IPS DF 6.9 (cell line): ENCODE data around the gene GTPBP4.

ENCODE experiments used
- DNase-seq: peaks from one replicate; pipeline ENCODE4 v3.0.0-alpha.2; 2013; ENCODE audit warnings: low read depth, low spot score
- H3K27ac ChIP-seq: one replicate; pipeline ENCODE4 v1.5.1; 2013; ENCODE audit warnings: low read length, control low read depth
- H3K27me3 ChIP-seq: 2 replicates; pipeline ENCODE4 v1.6.1; 2013; ENCODE audit warnings: mild to moderate bottlenecking, low read length; ENCODE audit not compliant: control insufficient read depth, insufficient read depth
- H3K36me3 ChIP-seq: 2 replicates; pipeline ENCODE4 v1.6.1; 2013; ENCODE audit warnings: low read length; ENCODE audit not compliant: control insufficient read depth, insufficient read depth
- H3K4me1 ChIP-seq: 2 replicates; pipeline ENCODE4 v1.6.1; 2013; ENCODE audit warnings: low read length; ENCODE audit not compliant: control insufficient read depth, insufficient read depth
- H3K4me3 ChIP-seq: 2 replicates; pipeline ENCODE4 v1.5.1; 2013; ENCODE audit warnings: mild to moderate bottlenecking, low read length
- H3K9me3 ChIP-seq: 2 replicates; pipeline ENCODE4 v1.6.1; 2013; ENCODE audit warnings: low read length, inconsistent platforms; ENCODE audit not compliant: control insufficient read depth, insufficient read depth
- WGBS: extraction: QIAGEN DNeasy Blood & Tissue Kit; methylation state at CpG from one replicate; pipeline ENCODE4 v1.1.7; 2013; ENCODE audit warnings: mixed read lengths, missing lambda C conversion rate; ENCODE audit not compliant: insufficient read length, insufficient coverage; 5-methylcytosine and 5-hydroxymethylcytosine counted together

Gene GTPBP4

GRCh38 chr10:990808-991207 lies 2.6 kb downstream of the GTPBP4 start:
- no CpG with 5 or more reads among the region's 6 CpGs for WGBS
- H3K4me1 ChIP-seq = no peaks in the 10 kb centered on the region
- no peak overlapping the region for H3K4me3 ChIP-seq
- no peak overlapping the region for H3K27ac ChIP-seq
- no peaks in the 10 kb centered on the region for H3K9me3 ChIP-seq
- H3K36me3 ChIP-seq = peaks cover 16% of the 10 kb centered on the region
- no peaks in the 10 kb centered on the region for H3K27me3 ChIP-seq
- no peak for DNase-seq

GRCh38 chr10:992467-992866 lies 4.2 kb downstream of the GTPBP4 start:
- H3K4me1 ChIP-seq = no peaks in the 10 kb centered on the region
- WGBS = 100% methylated on average over 5 of the region's 6 CpGs
- H3K27me3 ChIP-seq = no peaks in the 10 kb centered on the region
- no peaks in the 10 kb centered on the region for H3K9me3 ChIP-seq
- DNase-seq = no peak
- peaks cover 27% of the 10 kb centered on the region for H3K36me3 ChIP-seq
- no peak overlapping the region for H3K4me3 ChIP-seq
- H3K27ac ChIP-seq = no peak overlapping the region

GRCh38 chr10:992871-993270 lies 4.6 kb downstream of the GTPBP4 start:
- Histone ChIP-seq H3K27me3 (no peaks in the 10 kb centered on the region), H3K27ac (no peak overlapping the region), H3K36me3 (peaks cover 31% of the 10 kb centered on the region), H3K4me3 (no peak overlapping the region), H3K4me1 (no peaks in the 10 kb centered on the region), H3K9me3 (no peaks in the 10 kb centered on the region)
- no peak for DNase-seq

GRCh38 chr10:994836-995558 lies 6.8 kb downstream of the GTPBP4 start:
- no peaks in the 10 kb centered on the region for H3K4me1 ChIP-seq
- no peak overlapping the region for H3K27ac ChIP-seq
- no peaks in the 10 kb centered on the region for H3K27me3 ChIP-seq
- no peak overlapping the region for H3K4me3 ChIP-seq
- no peak for DNase-seq
- H3K9me3 ChIP-seq = no peaks in the 10 kb centered on the region
- whole genome bisulfite sequencing = no CpG with 5 or more reads among the region's 6 CpGs
- peaks cover 45% of the 10 kb centered on the region for H3K36me3 ChIP-seq

- Histone ChIP-seq H3K4me3 (no peak overlapping the region), H3K27me3 (no peaks in the 10 kb centered on the region), H3K9me3 (no peaks in the 10 kb centered on the region), H3K36me3 (peaks cover 46% of the 10 kb centered on the region), H3K4me1 (no peaks in the 10 kb centered on the region), H3K27ac (no peak overlapping the region)
- no CpG with 5 or more reads among the region's 7 CpGs for WGBS
- no peak for DNase-seq
These were observed 7.3 kb downstream of the GTPBP4 start for GRCh38 chr10:995559-995926.

GRCh38 chr10:996031-996430 lies 7.8 kb downstream of the GTPBP4 start:
- no peak for DNase-seq
- Histone ChIP-seq H3K27me3 (no peaks in the 10 kb centered on the region), H3K27ac (no peak overlapping the region), H3K9me3 (no peaks in the 10 kb centered on the region), H3K4me3 (no peak overlapping the region), H3K4me1 (no peaks in the 10 kb centered on the region), H3K36me3 (peaks cover 49% of the 10 kb centered on the region)
- no CpG with 5 or more reads among the region's 12 CpGs for WGBS

GRCh38 chr10:997266-998022 lies 9.2 kb downstream of the GTPBP4 start:
- Histone ChIP-seq H3K27ac (no peak overlapping the region), H3K27me3 (no peaks in the 10 kb centered on the region), H3K4me1 (no peaks in the 10 kb centered on the region), H3K4me3 (no peak overlapping the region), H3K9me3 (no peaks in the 10 kb centered on the region), H3K36me3 (peaks cover 52% of the 10 kb centered on the region)
- no CpG with 5 or more reads among the region's 19 CpGs for WGBS
- DNase-seq = no peak

GRCh38 chr10:1002425-1003006 lies 14.3 kb downstream of the GTPBP4 start:
- no peak overlapping the region for H3K4me3 ChIP-seq
- H3K27me3 ChIP-seq = no peaks in the 10 kb centered on the region
- no peaks in the 10 kb centered on the region for H3K4me1 ChIP-seq
- DNase-seq = no peak
- H3K27ac ChIP-seq = no peak overlapping the region
- peaks cover 55% of the 10 kb centered on the region for H3K36me3 ChIP-seq
- H3K9me3 ChIP-seq = no peaks in the 10 kb centered on the region
- WGBS = no CpG with 5 or more reads among the region's 5 CpGs

- WGBS = no CpG with 5 or more reads among the region's 9 CpGs
These were observed 15.8 kb downstream of the GTPBP4 start for GRCh38 chr10:1003884-1004670.

GRCh38 chr10:1006573-1006972 lies 18.3 kb downstream of the GTPBP4 start:
- DNase-seq = no peak
- no peak overlapping the region for H3K27ac ChIP-seq
- WGBS = no CpG with 5 or more reads among the region's 9 CpGs
- H3K36me3 ChIP-seq = peaks cover 50% of the 10 kb centered on the region
- no peaks in the 10 kb centered on the region for H3K4me1 ChIP-seq
- no peaks in the 10 kb centered on the region for H3K9me3 ChIP-seq
- no peak overlapping the region; the same call in 1 of the 2 replicates for H3K4me3 ChIP-seq
- no peaks in the 10 kb centered on the region for H3K27me3 ChIP-seq

More at GRCh38 chr10:1003884-1004670, 15.8 kb downstream of the GTPBP4 start:
- no peaks in the 10 kb centered on the region for H3K27me3 ChIP-seq
- no peaks in the 10 kb centered on the region for H3K4me1 ChIP-seq
- H3K9me3 ChIP-seq = no peaks in the 10 kb centered on the region
- no peak overlapping the region for H3K27ac ChIP-seq
- DNase-seq = no peak
- peaks cover 50% of the 10 kb centered on the region for H3K36me3 ChIP-seq
- no peak overlapping the region for H3K4me3 ChIP-seq
